Measurements from ENCODE around the gene RRM1. TPM values are rescaled to one million over a fixed set of nuclear protein-coding genes. Genes with fewer than 3 reads are reported as not detected.
"Not testable (repeated sequence)": the region's sequence is repeated elsewhere in the genome, so short reads cannot be mapped to it uniquely, and the experiment has no call there.

RRM1 gene
- total RNA-seq, 1 donor from 2014 or later = 32.2 TPM

- no peak for DNase-seq (ENCODE audit: low spot score)
- intact Hi-C loops (cut with DNase I) = no loop called here
Observed at GRCh38 chr11:4118107-4118506, 23.5 kb downstream of the RRM1 start.

DNA sequence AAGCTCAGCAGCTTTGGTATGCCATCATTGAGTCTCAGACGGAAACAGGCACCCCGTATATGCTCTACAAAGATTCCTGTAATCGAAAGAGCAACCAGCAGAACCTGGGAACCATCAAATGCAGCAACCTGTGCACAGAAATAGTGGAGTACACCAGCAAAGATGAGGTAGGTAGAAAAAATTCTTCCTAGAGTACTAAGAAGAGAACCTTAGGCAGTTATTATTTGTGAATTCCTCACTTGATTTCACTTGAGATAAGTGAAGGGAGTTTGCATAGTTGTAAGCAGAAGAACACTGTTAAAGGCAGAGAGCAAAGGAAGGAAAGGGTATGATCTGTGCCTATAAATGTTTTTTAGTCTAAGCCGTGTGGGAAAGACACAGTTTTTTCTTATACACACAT is 28.6 kb downstream of the RRM1 start:
- intact Hi-C loops (cut with DNase I) = no loop called here
- DNase-seq (ENCODE audit: low spot score) = no peak
- no peak for ATAC-seq

More at GRCh38 chr11:4118107-4118506, 23.5 kb downstream of the RRM1 start:
- no peak for ATAC-seq

DNA sequence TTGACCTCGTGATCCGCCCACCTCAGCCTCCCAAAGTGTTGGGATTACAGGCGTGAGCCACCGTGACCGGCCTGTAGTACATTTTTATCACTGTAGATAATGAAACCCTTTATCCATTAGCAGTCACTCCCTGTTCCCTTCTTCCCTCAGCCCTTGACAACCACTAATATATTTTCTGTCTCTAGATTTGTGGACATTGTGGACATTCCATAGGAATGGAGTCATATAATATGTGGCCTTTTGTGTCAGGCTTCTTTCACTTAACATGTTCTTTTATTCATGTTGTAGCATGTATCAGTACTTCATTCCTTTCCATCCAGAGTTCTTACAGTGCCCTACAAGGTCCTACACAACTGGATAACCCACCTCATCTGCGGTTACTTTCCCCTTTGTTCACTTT is 30.5 kb downstream of the RRM1 start:
- no peak for ATAC-seq
- DNase-seq (ENCODE audit: low spot score) = no peak
- intact Hi-C loops (cut with DNase I) = no loop called here

GRCh38 chr11:4127357-4127756 is 32.8 kb downstream of the RRM1 start:
- intact Hi-C loops (cut with DNase I) = no loop called here
- no peak for ATAC-seq
- no peak for DNase-seq (ENCODE audit: low spot score)

DNA sequence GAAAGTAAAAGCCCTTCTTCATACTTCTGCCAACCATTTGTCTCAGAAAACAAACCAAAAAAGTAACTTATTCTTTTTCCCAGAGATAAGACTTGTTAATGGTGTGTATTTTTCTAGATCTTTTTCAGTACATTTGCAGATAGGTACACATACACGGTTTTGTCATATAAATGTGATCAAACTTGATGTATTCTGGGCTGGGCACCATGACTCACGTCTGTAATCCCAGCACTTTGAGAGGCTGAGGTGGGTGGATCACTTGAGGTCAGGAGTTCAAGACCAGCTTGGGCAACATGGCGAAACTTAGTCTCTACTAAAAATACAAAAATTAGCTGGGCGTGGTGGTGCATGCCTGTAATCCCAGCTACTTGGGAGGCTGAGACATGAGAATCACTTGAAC is 35.6 kb downstream of the RRM1 start:
- intact Hi-C loops (cut with DNase I); ATAC-seq; DNase-seq (ENCODE audit: low spot score): not testable (repeated sequence)

GRCh38 chr11:4134806-4135205 is 40.2 kb downstream of the RRM1 start:
- ATAC-seq = no peak
- DNase-seq (ENCODE audit: low spot score) = no peak
- intact Hi-C loops (cut with DNase I) = no loop called here

- ATAC-seq = no peak
- DNase-seq (ENCODE audit: low spot score) = no peak
- intact Hi-C loops (cut with DNase I) = no loop called here
Observed at GRCh38 chr11:4138497-4138896, 43.9 kb downstream of the RRM1 start.

- DNase-seq (ENCODE audit: low spot score) (no peak), ATAC-seq (no peak)
- intact Hi-C loops (cut with DNase I) = no loop called here
Observed at GRCh38 chr11:4140067-4140636, 45.6 kb downstream of the RRM1 start.

DNA sequence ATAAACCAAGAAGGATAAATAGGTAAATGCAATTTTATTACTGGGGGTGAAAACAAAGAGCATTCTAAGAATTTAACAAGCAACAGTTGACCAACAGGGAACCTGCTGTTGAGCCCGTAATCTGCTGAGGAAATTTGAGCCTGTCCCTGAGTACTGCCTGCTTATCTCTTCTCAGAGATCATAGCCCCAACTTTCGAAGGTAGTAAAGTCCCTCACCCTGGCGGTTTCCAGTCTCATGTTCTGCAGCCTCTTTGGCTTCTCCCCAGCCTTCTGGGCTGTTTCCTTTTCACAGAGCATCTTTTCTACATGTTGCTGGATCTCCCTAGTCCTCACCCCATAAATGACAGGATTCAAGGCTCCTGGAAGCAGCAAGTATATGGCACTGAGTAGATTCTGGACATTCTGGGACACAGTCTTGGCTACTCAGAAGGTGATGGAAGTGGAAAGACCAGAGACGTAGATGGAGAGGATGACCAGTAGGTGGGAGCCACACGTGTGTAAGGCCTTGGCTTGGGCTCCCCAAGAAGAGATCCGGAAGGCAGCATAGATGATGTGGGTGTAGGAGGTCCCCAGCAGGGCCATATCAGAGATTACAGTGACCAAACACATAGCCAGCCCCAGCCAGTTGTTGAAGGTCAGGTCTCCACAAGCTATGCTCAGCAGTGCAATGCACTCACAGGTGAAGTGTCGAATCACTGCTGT is 51.6 kb downstream of the RRM1 start:
- DNase-seq (ENCODE audit: low spot score) (no peak), ATAC-seq (no peak)
- intact Hi-C loops (cut with DNase I) = no loop called here

DNA sequence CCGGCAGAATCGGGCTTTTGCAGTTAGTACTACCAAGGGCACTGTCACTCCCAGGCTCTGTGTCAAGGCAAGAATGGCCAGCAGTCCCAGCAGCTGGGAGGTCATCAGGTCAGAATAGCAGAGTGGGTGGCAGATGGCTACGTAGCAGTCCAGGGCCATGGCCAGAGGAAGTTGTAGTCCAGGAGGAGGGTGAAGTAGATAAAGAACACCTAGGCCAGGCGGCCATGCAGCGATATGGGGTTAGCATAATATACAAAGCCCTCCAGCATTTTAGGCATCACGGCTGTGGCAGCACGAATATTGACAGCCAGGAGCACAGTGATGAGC is 52.1 kb downstream of the RRM1 start:
- intact Hi-C loops (cut with DNase I) = no loop called here
- ATAC-seq (no peak), DNase-seq (ENCODE audit: low spot score) (no peak)

GRCh38 chr11:4154503-4154902 is 59.9 kb downstream of the RRM1 start:
- intact Hi-C loops (cut with DNase I) = no loop called here
- DNase-seq (ENCODE audit: low spot score) (no peak), ATAC-seq (no peak)

DNA sequence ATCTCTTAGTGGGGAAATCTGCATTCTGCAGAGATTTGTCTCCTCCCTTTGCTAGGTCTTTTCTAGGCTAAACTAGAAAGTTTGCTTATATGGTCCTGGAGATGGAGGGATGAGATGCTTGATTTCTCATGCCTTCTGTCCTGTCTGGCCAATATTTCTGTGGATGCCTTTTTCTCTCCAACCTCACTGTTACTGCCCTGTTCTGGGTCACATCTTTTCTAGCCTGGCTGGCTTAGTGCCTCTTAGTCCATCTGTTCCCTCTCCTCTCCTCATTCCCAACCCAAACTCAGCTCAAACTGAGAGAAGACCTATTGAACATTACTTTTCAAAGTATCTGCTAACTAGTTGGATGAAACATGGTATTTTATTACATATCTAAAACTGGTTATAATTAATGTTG is 62.0 kb downstream of the RRM1 start:
- ATAC-seq = no peak
- intact Hi-C loops (cut with DNase I) = no loop called here
- DNase-seq (ENCODE audit: low spot score) = no peak

DNA sequence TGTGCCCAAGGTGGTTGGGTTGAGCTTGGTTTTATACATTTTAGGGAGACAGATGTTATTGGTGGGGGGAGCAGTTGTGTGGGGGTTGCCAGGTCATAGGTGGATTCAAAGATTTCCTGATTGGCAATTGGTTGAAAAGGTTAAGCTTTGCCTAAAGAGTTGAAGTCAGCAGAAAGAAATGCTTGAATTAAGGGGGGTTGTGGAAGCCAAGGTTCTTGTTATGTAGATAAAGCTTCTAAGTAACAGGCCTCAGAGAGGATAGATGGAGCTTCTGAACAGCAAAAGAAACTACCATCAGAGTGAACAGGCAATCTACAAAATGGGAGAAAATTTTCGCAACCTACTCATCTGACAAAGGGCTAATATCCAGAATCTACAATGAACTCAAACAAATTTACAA is 64.2 kb downstream of the RRM1 start:
- intact Hi-C loops (cut with DNase I); DNase-seq (ENCODE audit: low spot score); ATAC-seq: not testable (repeated sequence)

GRCh38 chr11:4161305-4161704 is 66.7 kb downstream of the RRM1 start:
- intact Hi-C loops (cut with DNase I) = no loop called here
- ATAC-seq (no peak), DNase-seq (ENCODE audit: low spot score) (no peak)

DNA sequence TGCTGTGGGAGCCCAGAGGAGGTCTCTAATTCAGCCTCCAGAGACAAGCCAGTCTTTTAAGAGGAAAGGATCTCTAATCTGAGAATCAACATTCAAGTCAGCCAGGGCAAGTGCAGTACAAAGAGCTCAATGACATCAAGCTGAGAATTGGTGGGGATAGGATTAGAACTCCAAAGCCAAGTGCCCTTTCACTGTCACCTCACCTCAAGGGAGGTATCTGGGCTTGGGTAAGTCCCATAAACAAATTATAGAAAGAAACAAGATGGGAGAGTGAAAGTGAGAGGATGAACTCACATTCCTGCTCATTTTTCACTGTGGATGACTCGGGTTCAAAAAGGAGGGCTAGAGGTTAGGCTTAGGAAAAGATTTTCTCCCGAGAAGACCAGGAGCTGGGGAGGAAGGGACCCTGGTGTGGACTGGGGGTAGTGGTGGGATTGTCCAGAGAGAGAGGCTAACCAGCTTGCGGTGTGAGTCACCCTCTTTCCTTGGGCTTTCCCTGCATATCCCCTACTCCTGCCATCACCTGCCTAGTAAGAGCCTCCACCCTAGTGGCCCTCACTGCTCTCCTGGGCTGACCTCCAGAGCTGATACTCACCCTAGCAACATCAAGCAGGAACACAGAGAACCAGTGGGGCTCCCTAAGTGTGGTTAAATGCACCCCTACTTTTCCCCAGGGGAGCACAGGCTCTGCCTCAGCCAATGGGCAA is 70.4 kb downstream of the RRM1 start:
- intact Hi-C loops (cut with DNase I) = no loop called here
- no peak for ATAC-seq
- DNase-seq (ENCODE audit: low spot score) = no peak

DNA sequence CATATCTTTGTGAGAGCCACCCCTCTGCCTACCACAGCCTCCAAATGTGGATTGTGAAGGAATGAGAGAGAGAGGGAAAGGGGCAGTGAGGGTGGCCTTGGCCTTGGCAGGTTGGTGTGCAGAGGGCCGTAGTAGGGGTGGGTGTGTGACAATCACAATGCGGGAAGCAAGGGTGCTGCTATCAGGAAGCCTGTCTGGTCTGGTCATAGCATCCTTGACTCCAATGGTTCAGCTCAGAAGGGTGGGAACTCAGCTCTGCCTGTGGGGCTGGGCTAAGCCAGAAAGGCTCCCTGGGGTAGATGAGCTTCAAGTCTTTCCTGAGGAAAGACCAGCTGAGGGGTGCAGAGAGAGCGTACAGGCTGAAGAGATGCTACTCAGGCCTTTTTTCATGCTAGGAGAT is 72.7 kb downstream of the RRM1 start:
- DNase-seq (ENCODE audit: low spot score) = no peak
- no peak for ATAC-seq
- intact Hi-C loops (cut with DNase I) = no loop called here

- DNase-seq (ENCODE audit: low spot score) (no peak), ATAC-seq (no peak)
- intact Hi-C loops (cut with DNase I) = no loop called here
Observed at GRCh38 chr11:4167758-4168157, 73.2 kb downstream of the RRM1 start.

DNA sequence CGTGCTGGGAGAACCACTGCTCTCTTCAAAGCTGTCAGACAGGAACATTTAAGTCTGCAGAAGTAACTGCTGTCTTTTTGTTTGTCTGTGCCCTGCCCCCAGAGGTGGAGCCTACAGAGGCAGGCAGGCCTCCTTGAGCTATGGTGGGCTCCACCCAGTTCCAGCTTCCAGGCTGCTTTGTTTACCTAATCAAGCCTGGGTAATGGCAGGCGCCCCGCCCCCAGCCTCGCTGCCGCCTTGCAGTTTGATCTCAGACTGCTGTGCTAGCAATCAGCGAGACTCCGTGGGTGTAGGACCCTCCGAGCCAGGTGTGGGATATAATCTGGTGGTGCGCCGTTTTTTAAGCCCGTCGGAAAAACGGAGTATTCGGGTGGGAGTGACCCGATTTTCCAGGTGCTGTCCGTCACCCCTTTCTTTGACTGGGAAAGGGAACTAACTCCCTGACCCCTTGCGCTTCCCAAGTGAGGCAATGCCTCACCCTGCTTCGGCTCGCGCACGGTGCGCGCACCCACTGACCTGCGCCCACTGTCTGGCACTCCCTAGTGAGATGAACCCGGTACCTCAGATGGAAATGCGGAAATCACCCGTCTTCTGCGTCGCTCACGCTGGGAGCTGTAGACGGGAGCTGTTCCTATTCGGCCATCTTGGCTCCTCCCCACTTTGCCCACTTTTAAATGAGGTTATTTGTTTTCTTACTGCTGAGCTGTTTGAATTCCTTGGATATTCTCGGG is 81.2 kb downstream of the RRM1 start:
- ATAC-seq; intact Hi-C loops (cut with DNase I): not testable (repeated sequence)

GRCh38 chr11:4178813-4179662 is 84.4 kb downstream of the RRM1 start:
- intact Hi-C loops (cut with DNase I) = no loop called here
- DNase-seq (ENCODE audit: low spot score) = no peak
- no peak for ATAC-seq

More for the DNA sequence above, 81.2 kb downstream of the RRM1 start:
- not testable (repeated sequence) for DNase-seq (ENCODE audit: low spot score)

All from sciatic nerve (tissue), 2 donors.